Amygdala (tissue), 56 donors: ENCODE measurements around the gene TGM6.

ENCODE experiments used
- DNase-seq, 56 donors: peaks; one replicate each; lab custom pipeline; 2025; lab: John Stamatoyannopoulos, UW

TGM6 gene

DNA sequence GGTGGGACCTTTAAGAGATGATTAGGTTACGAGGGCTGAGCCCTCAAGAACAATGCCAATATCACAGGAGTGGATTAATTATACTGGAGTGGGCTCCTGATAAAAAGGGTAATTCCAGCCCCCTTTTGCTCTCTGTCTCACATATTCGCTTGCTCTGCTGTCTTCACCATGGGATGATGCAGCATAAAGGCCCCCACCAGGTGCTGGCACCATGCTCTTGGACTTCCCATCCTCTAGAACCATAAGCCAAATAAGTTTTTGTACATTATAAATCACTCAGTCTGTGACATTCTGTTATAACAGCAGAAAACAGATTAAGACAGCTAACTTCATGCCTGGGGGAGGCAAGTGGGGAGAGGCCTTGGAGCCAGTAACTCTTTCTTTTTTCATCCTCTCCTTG, 99.7 kb downstream of the TGM6 start:
- no peak for DNase-seq
